WTC11 (cell line): ENCODE results near the gene OSBPL6. TPM values are rescaled to one million over a fixed set of nuclear protein-coding genes. Genes with fewer than 3 reads are reported as not detected.

Source experiments
- ATAC-seq: fragments of 200-7000 bp; cut with Tn5 transposase; 2 replicates; pipeline ENCODE4 v1.10.0; 2021; ENCODE audit warnings: mild to moderate bottlenecking, moderate library complexity
- CTCF ChIA-PET: fragments of 300-600 bp; sonication (Branson Sonifier 250); formaldehyde crosslinking; loops from one replicate; lab custom pipeline; 2021; ENCODE audit warnings: antibody characterized with exemption; lab: Charles Lee
- POLR2A ChIA-PET: fragments of 350-600 bp; sonication (Branson Sonifier 250); formaldehyde crosslinking; loops from one replicate; lab custom pipeline; 2021; ENCODE audit warnings: antibody characterized with exemption; lab: Charles Lee
- DNase-seq: peaks from one replicate; pipeline ENCODE4 v3.0.0; 2021; ENCODE audit warnings: low spot score
- H3K27ac Mint-ChIP-seq: 2 replicates; pipeline ENCODE4 v1.8.0; 2021; ENCODE audit warnings: mixed read lengths
- H3K27me3 Mint-ChIP-seq: 2 replicates; pipeline ENCODE4 v1.8.0; 2021; ENCODE audit warnings: low read depth, mild to moderate bottlenecking, moderate library complexity, mixed read lengths
- H3K36me3 Mint-ChIP-seq: 2 replicates; pipeline ENCODE4 v1.8.0; 2021; ENCODE audit warnings: mixed read lengths
- H3K4me1 Mint-ChIP-seq: 2 replicates; pipeline ENCODE4 v1.8.0; 2022; ENCODE audit warnings: mixed read lengths
- H3K4me3 Mint-ChIP-seq: 2 replicates; pipeline ENCODE4 v1.8.0; 2021; ENCODE audit warnings: mild to moderate bottlenecking, moderate library complexity, mixed read lengths
- H3K9me3 Mint-ChIP-seq: 2 replicates; pipeline ENCODE4 v1.8.0; 2021; ENCODE audit warnings: mixed read lengths
- ARID4B ChIP-seq: sonication (generic); formaldehyde crosslinking; IDR thresholded peaks from 2 replicates; pipeline ENCODE4 v1.8.0; 2023; ENCODE audit warnings: missing genetic modification reagents, mild to moderate bottlenecking, borderline replicate concordance
- CBFB ChIP-seq: sonication (generic); formaldehyde crosslinking; IDR thresholded peaks from 2 replicates; pipeline ENCODE4 v1.8.1; 2022; ENCODE audit warnings: mild to moderate bottlenecking, low read depth, missing genetic modification reagents
- FOXK1 ChIP-seq: sonication (generic); formaldehyde crosslinking; IDR thresholded peaks from 2 replicates; pipeline ENCODE4 v1.8.0; 2022; ENCODE audit warnings: mild to moderate bottlenecking, moderate library complexity, missing genetic modification reagents
- GABPB1 ChIP-seq: sonication (generic); formaldehyde crosslinking; IDR thresholded peaks from 2 replicates; pipeline ENCODE4 v1.8.1; 2023; ENCODE audit warnings: mild to moderate bottlenecking, missing genetic modification reagents
- HMGXB4 ChIP-seq: sonication (generic); formaldehyde crosslinking; IDR thresholded peaks from 2 replicates; pipeline ENCODE4 v1.8.1; 2023; ENCODE audit warnings: mild to moderate bottlenecking, moderate library complexity, missing genetic modification reagents
- IRF1 ChIP-seq: sonication (generic); formaldehyde crosslinking; IDR thresholded peaks from 2 replicates; pipeline ENCODE4 v1.8.0; 2023; ENCODE audit warnings: missing genetic modification reagents
- IRF2 ChIP-seq: sonication (generic); formaldehyde crosslinking; IDR thresholded peaks from 2 replicates; pipeline ENCODE4 v1.8.0; 2022; ENCODE audit warnings: low read depth, missing genetic modification reagents, borderline replicate concordance
- MXD4 ChIP-seq: fragments of 250-450 bp; sonication (Bioruptor Pico); IDR thresholded peaks from 2 replicates; pipeline ENCODE4 v1.8.0; 2021; ENCODE audit warnings: mild to moderate bottlenecking, moderate library complexity, borderline replicate concordance
- NFATC4 ChIP-seq: fragments of 250-450 bp; sonication (Bioruptor Pico); IDR thresholded peaks from 2 replicates; pipeline ENCODE4 v1.9.0; 2021; ENCODE audit warnings: mild to moderate bottlenecking
- NR1H2 ChIP-seq: sonication (generic); formaldehyde crosslinking; IDR thresholded peaks from 2 replicates; pipeline ENCODE4 v1.9.0; 2021; ENCODE audit warnings: mild to moderate bottlenecking, moderate library complexity, missing genetic modification reagents
- RORB ChIP-seq: fragments of 250-450 bp; sonication (Bioruptor Pico); IDR thresholded peaks from 2 replicates; pipeline ENCODE4 v1.9.0; 2021; ENCODE audit warnings: mild to moderate bottlenecking
- SP1 ChIP-seq: sonication (generic); formaldehyde crosslinking; conservative IDR thresholded peaks from 2 replicates; pipeline ENCODE4 v1.8.1; 2022; ENCODE audit warnings: missing genetic modification reagents
- USF1 ChIP-seq: sonication (generic); formaldehyde crosslinking; IDR thresholded peaks from 2 replicates; pipeline ENCODE4 v1.8.0; 2022; ENCODE audit warnings: mild to moderate bottlenecking, missing genetic modification reagents
- ZNF121 ChIP-seq: sonication (generic); formaldehyde crosslinking; IDR thresholded peaks from 2 replicates; pipeline ENCODE4 v1.8.0; 2023; ENCODE audit warnings: missing genetic modification reagents
- ZNF512 ChIP-seq: sonication (generic); formaldehyde crosslinking; IDR thresholded peaks from 2 replicates; pipeline ENCODE4 v1.8.1; 2022; ENCODE audit warnings: missing genetic modification reagents, borderline replicate concordance
- total RNA-seq: library from RNA; stranded (reverse); gene quantifications from 3 replicates; pipeline ENCODE4 v1.2.3, GENCODE V29; 2021

OSBPL6 gene
- total RNA-seq, 1 experiment from 2014 or later, result 9.2 TPM

GRCh38 chr2:178427458-178427857 is 233.1 kb downstream of the OSBPL6 start (continued):
- no peak for TF ChIP-seq IRF1 (CRISPR knock-in tag)

- Mint-ChIP-seq H3K4me3 (no peak overlapping the region), H3K4me1 (no peaks in the 10 kb centered on the region), H3K27ac (no peak overlapping the region), H3K9me3 (peaks cover 19% of the 10 kb centered on the region), H3K36me3 (peaks cover 54% of the 10 kb centered on the region), H3K27me3 (peaks cover 6% of the 10 kb centered on the region)
- POLR2A ChIA-PET, result no interaction called here
- CTCF ChIA-PET, result interaction anchor here (2.4 kb wide), 1 partner anchor 14 kb away, joined by 18 read pairs; no protein-coding TSS in a partner anchor
- ATAC-seq (no peak), DNase-seq (no peak)
- peak; percentile 14; the same call in 1 of the 2 replicates for TF ChIP-seq GABPB1
- no peak for TF ChIP-seq CBFB (CRISPR knock-in tag)
Measured at GRCh38 chr2:178428396-178428806, 234.1 kb downstream of the OSBPL6 start.

GRCh38 chr2:178429336-178429735 is 235.0 kb downstream of the OSBPL6 start:
- POLR2A ChIA-PET, result no interaction called here

GRCh38 chr2:178436662-178437061 is 242.3 kb downstream of the OSBPL6 start:
- POLR2A ChIA-PET, result no interaction called here
- Mint-ChIP-seq H3K4me3 (no peak overlapping the region), H3K4me1 (0 out of 2 replicates have a peak, but pooled peaks cover 2% of the 10 kb centered on the region), H3K9me3 (no peaks in the 10 kb centered on the region), H3K36me3 (peaks cover 65% of the 10 kb centered on the region), H3K27me3 (peaks cover 4% of the 10 kb centered on the region), H3K27ac (no peak overlapping the region)
- CTCF ChIA-PET, result interaction anchor here (1.9 kb wide), 1 partner anchor 22 kb away, joined by 7 read pairs; no protein-coding TSS in a partner anchor
- TF ChIP-seq RORB, result no peak
- ATAC-seq (no peak), DNase-seq (no peak)

More at GRCh38 chr2:178429336-178429735, 235.0 kb downstream of the OSBPL6 start:
- Mint-ChIP-seq H3K27me3 (peaks cover 6% of the 10 kb centered on the region), H3K4me1 (no peaks in the 10 kb centered on the region), H3K36me3 (peaks cover 61% of the 10 kb centered on the region), H3K4me3 (no peak overlapping the region), H3K27ac (no peak overlapping the region; the same call in 1 of the 2 replicates), H3K9me3 (peaks cover 19% of the 10 kb centered on the region)
- no peak for DNase-seq
- CTCF ChIA-PET, result interaction anchor here (2.4 kb wide), 1 partner anchor 15 kb away, joined by 18 read pairs; no protein-coding TSS in a partner anchor
- no peak for ATAC-seq
- TF ChIP-seq HMGXB4 (CRISPR knock-in tag) (no peak), GABPB1 (peak; percentile 51; the same call in 1 of the 2 replicates), MXD4 (CRISPR knock-in tag) (no peak)
- TF ChIP-seq, all 79 proteins: peak for 1

- ATAC-seq (no peak), DNase-seq (no peak)
- ChIA-PET CTCF (interaction anchor here (0.9 kb wide), 1 partner anchor 26 kb away, joined by 3 read pairs; no protein-coding TSS in a partner anchor), POLR2A (no interaction called here)
- Mint-ChIP-seq H3K36me3 (peaks cover 55% of the 10 kb centered on the region), H3K9me3 (no peaks in the 10 kb centered on the region), H3K27me3 (no peaks in the 10 kb centered on the region), H3K4me3 (no peak overlapping the region), H3K27ac (no peak overlapping the region), H3K4me1 (0 out of 2 replicates have a peak, but pooled peaks cover 2% of the 10 kb centered on the region)
- TF ChIP-seq FOXK1 (CRISPR knock-in tag) (no peak), ZNF512 (no peak), ARID4B (no peak), IRF2 (no peak), ZNF121 (CRISPR knock-in tag) (no peak), SP1 (CRISPR knock-in tag) (no peak), USF1 (CRISPR knock-in tag) (no peak), NFATC4 (CRISPR knock-in tag) (no peak), CBFB (CRISPR knock-in tag) (no peak), NR1H2 (CRISPR knock-in tag) (no peak)
Measured at GRCh38 chr2:178441426-178441825, 247.1 kb downstream of the OSBPL6 start.
